Thyroid gland (tissue), 4 donors: ENCODE results near the gene CFAP53.

Experiments used
- POLR2A ChIP-seq, 2 donors: fragments of 450-650 bp; IDR thresholded peaks; one replicate each; pipeline ENCODE4 v1.6.1; 2017; ENCODE audit warnings: antibody characterized with exemption in 2 of 2, mild to moderate bottlenecking in 2 of 2, moderate library complexity in 1 of 2
- TF ChIP-seq, protein P1 (sequence below), 6 experiments: fragments of 200-600 bp in 3 of 6; fragments of 450-650 bp in 3 of 6; sonication (generic) in 3 of 6; IDR thresholded peaks; one replicate each; pipeline ENCODE4 v1.5.1; 2016 to 2019; ENCODE audit warnings: antibody characterized with exemption in 6 of 6, mild to moderate bottlenecking in 2 of 6, inconsistent platforms in 1 of 6, moderate library complexity in 1 of 6

- TF ChIP-seq, protein P1, sequence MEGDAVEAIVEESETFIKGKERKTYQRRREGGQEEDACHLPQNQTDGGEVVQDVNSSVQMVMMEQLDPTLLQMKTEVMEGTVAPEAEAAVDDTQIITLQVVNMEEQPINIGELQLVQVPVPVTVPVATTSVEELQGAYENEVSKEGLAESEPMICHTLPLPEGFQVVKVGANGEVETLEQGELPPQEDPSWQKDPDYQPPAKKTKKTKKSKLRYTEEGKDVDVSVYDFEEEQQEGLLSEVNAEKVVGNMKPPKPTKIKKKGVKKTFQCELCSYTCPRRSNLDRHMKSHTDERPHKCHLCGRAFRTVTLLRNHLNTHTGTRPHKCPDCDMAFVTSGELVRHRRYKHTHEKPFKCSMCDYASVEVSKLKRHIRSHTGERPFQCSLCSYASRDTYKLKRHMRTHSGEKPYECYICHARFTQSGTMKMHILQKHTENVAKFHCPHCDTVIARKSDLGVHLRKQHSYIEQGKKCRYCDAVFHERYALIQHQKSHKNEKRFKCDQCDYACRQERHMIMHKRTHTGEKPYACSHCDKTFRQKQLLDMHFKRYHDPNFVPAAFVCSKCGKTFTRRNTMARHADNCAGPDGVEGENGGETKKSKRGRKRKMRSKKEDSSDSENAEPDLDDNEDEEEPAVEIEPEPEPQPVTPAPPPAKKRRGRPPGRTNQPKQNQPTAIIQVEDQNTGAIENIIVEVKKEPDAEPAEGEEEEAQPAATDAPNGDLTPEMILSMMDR (IDR thresholded peaks at IDR 0.05) = no peak
- TF ChIP-seq POLR2A (IDR thresholded peaks at IDR 0.05) = no peak
Measured at GRCh38 chr18:50201476-50202018, 64.7 kb downstream of the CFAP53 start.
